CD4-positive, alpha-beta T cell treated with Interferon gamma for 1 hour (primary cell): Measurements from ENCODE around the gene PHYKPL.

Experiments
- DNase-seq: peaks from one replicate; pipeline ENCODE4 v3.0.0-alpha.2; 2020

Gene PHYKPL

DNA sequence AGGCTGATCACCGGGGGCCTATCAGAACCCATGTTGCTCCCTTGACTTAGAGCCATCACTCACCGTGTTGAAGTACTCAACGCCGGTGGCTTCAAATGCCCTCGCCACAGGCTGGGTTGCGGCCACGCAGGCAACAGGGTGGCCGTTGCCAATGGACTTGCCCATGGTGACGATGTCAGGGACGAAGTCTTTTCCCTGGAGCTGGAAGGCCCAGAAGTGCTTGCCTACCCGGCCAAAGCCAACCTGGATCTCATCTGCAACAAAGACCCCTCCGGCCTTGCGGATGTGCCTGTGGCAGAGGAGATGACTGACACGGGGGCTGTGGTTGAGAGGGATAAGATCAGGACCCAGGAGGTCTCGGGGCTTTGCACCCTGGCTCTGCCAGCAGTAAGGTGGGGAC is 10.3 kb downstream of the PHYKPL start:
- no peak for DNase-seq

DNA sequence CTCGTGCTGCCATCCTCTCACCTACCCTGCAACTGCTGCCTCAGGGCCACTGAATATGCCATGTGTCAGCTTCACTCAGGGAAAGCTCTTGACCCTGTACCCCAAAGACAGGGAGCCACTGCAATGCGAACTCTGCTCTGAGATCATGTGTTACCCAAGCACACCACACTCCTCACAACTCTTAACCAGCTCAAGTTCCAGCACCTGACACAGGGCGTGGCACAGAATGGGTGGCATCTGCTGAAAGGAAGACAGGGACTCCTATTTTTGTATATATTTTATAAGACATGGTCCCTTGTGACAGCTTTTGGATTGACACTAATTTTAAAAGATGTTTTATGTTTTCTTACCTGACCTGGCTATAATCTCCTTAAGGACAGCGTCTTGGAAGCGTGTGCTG is 10.7 kb downstream of the PHYKPL start:
- no peak for DNase-seq

DNA sequence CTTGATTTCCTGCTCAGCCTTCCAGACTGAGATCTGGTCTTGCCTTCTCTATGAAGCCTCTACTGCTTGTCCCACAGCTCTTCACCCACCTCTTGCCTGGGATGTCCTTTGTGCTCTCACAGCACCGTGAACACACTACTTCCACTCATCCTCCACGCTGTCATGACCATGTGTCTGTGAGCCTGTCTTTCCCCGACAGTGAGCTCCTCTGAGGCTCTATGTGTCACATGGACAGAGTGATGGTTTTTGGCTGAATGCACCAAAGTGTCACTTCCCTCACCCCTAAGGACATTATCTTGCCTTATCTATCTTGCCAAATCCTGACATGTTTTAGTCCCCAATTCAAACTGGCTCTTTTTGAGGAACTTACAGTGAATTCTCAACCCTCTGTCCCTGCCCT is 11.3 kb downstream of the PHYKPL start:
- DNase-seq = no peak

DNA sequence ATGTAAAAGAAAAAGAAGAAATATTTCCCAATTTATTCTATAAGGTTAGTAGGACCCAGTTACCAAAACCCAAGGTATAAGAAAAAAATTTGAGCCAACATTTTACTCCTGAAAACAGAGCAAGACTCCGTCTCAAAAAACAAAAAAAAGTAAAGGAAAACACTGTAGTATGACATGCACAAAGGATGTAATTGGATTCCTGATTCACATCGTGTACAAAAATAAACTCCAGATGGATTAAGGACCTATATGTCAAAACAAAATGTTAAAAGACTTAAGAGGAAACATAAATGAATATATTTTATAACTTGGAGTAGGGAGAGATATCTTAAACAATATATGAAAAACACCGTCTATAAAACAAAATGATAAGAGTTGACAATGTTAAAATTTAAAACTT is 13.8 kb downstream of the PHYKPL start:
- no peak for DNase-seq

DNA sequence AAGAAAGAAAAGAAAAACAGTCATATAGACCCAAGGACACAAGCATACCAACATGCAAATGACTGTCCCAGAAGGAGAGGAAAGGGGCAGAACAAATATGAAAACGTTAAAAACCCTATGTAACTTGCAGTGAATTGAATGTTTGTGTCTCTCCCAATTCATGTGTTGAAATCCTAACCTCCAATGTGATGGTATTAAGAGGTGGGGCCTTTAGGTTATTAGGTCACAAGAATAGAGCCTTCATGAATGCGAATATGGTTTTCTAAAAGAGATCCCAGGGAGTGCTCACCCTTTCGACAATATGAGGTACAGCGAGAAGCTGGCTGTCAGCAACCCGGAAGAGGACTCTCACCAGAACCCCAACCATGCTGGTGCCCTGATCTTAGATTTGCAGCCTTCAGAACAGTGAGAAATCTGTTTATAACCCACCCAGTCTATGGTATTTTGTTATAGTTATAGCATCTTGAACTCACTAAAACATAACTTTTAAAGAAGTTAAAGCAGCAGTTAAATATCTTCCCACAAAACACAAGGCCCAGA is 14.3 kb downstream of the PHYKPL start:
- DNase-seq = no peak

DNA sequence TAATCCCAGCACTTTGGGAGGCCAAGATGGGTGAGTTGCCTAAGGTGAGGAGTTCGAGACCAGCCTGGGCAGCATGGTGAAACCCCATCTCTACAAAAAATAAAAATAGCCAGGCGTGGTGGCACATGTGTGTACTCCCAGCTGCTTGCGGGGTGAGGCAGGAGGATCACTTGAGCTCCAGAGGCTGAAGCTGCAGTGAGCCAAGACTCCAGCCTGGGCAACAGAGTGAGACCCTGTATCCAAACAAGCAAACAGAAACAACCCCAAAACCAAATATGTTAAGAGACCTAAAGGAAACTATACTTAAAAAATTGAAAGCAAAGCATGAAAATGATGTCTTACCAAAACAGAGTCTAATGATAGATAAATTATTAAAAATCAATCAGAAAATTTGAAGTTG is 15.8 kb downstream of the PHYKPL start:
- no peak for DNase-seq

DNA sequence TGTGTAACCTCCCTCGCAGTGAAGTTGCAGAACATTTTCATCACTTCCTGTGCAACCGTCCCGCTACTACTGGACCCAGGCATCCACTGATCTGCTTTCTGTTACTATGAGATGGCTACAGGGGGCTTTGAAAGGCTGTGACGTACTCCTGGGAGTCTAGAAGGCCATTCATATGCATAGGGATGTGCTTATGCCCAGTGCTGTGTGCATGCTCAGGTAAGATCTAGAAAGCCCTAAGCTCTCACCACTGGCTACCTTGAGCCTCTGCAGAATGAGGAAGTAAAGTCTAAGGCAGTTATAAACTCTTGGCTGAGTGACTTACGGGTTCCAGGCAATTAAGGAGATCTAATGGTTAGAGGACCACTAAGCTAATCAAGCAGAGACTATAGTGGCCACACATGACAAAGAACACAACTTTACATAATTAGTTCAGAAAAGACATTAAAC is 16.5 kb downstream of the PHYKPL start:
- no peak for DNase-seq

DNA sequence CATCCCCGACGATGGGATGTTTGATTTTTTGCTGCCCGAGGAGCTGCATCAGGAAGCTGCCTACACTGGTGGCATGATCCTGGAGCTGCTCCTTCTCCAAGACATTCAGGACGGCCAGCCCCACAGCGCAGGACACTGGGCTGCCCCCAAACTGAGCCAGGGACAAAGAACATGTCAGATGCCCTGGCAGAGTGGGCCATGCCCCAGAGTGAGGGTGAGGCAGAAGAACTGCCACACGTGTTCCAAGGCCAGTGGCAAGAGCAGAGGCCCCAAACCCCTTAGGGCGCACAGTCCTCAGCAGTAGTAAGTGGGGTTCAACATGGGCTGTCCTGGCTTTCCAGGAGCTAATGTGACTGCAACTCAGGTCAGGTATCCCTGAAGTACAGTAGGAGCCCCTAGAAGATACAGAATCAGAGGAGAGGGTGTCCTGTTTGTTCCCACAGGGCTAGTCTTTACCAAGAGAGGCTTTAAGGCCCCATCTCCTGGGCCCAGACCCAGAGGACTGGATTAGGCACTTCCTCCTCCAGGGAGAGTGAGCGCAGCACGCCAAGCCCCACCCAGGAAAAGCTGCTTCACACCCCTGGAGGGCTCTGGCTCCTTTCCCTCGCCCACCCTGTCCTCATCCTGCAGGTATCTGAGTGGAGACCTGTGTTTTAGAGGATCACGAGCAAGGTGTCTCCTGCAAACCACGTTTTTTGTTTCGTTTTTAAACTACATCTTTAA is 17.2 kb downstream of the PHYKPL start:
- no peak for DNase-seq

DNA sequence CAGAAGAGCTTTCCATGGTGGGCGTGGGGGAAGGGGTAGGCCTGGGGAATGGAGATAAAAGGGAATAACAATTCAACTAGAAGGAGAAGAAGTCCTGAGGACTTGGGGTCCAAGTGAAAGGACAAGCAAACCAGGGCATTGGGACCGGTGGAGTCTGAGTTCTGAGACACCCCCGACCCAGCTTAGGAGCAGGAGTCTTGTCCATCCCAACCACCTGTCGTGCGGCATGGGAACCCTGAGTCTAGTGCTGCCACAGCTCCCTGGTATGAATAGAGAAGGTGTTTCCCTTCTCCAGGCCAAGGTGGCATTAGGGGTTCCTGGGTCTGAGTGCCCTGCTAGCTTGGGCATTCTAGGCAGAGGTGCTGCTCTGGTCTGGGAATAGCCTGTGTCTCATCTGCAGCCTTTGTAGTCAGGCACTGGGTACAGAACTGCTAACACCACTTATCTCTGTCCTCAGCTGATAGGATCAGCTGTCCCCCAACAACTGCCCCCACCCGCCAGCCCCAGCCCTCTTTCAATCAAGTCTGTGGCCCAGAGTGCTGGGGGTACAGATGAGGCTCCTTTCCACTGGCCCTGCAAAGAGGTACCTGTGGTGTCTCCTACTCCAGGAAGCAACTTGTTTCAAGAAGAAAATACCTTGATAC is 18.3 kb downstream of the PHYKPL start:
- no peak for DNase-seq

DNA sequence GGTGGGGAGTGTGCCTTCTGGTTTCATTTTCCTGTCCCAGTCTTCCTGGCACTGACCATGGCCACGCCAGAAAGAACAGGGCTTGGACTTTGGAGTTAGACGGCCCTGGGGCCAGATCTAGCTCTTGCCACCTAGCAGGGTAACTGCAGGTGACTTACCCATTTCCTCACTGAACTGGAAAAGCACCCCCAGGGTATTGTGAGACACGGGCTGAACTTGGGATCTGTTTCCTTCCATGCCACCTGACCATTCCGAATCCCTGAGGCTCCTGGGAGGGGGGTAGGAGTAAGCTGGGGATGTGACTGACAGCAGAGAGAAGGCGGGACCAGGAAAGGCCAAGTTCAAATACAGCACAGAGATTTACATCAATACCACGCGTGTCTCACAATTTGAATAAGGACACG is 18.9 kb downstream of the PHYKPL start:
- DNase-seq = no peak

DNA sequence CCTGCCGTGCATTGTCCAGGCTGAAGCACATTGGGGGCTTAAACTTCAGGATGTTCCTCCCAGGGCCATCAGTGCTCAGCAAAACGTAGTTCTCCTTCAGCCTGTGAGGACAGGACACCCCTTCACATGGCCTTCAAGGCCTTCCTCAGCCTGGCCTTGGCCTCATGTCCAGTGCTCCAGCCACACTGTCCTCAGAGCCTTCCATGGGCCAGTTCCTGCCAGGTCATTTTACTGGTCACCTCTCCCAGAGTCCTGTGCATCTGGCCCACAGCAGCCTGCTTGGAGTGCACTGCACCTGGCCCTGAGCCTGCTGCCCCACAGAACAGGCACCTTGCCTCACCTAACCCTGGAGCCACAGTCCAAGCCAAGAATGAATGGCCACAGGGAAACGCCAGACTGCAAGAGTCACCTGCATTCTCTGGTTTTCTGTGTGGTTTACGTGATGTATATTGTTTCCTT is 19.6 kb downstream of the PHYKPL start:
- no peak for DNase-seq

DNA sequence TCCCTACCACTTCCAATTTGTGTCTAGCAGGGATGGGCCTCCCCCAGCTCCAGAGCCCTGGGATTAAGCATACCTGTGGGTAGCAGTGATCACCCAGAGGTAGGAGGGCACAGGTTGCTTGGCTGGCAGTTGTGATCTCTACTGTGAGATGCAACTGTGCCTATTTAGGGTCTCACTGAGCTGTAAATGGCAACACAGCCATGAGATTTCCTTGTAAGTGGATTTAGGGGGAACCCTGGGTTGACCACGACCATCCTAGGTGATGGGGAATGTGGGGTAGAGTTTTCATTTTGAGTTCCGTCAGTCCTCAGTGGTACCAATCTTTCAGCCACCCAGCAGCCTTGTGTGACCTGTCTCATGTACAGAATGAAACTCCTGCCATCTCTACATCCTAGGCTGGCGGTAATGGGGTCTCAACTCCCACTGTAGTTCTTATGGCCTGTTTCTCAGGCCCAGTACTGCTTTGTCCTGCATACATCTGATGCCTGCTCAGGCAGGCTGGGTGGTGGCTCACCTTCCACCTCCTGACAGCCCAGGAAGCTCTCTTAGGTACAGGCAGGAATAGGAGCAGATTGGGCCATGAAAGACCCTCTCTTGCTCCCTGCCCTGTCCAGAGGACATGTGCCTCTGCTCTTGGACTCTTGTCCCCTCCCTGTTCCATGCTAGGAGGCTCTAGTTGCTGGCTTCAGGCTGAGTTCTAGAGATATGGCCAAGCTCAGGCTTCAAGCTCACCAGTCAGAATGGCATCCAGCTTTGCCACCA is 20.2 kb downstream of the PHYKPL start:
- no peak for DNase-seq

DNA sequence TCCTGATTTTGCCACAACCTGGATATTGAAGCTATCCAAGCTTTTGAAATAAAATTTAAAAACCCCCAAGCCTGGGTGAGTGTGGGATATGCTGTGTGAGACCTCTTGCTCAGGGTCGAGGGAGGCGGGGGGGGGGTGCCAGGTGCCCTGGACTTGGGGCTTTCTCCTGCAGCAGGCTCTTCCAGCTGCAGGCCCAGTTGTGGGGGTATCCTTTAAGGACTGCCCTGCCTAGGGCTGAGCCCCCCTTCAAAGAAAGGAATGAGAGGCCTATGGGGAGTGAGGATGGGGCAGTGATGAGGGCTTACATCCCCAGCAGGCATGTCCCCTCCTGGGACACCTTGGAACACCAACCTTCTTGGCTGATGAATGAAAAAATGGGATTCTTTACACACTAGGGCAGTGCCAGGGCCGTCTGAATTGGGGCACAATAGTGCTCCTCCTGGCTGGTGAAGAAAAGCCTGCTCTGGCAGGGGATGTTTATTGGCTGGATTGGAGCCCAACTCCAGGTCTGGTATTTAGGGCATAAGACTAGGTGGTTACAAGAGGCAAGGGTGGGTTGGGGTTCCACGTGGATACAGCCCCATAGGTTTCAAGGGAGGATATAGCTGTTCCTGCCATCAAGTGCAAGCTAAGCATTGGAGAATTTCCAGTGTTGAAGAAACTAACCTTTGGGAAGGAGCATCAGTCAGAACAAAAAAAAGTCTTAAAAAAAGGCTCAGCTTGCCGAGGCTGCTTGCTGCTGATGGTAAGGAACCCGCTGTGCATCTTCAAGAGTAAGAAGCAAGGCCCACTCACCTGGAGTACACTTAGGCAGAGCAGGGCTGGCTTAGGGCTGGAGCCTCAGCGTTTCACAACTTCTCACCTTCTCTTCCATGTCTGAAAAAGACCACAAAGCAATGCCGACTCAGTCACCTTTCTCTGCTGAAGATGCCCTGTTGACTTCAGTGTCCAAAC is 21.2 kb downstream of the PHYKPL start:
- no peak for DNase-seq

DNA sequence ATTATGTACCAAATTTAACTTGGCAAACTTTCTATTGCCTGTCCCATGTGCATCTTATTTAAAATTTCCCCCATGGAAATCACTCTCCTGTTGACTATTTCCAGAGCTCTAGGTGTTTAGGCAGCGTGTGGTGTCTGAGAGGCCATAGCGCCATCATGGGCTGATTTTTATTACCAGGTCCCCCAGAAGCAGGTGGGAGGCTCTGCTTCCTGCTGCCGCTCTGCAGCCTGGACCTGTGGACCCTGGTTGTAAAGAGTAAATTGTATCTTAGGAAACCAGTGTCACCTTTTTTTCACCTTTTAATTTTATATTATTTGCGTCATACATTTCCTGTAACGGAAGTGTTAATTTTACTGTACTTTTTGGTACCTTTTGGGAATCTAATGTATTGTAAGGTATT is 21.9 kb downstream of the PHYKPL start:
- DNase-seq = no peak

DNA sequence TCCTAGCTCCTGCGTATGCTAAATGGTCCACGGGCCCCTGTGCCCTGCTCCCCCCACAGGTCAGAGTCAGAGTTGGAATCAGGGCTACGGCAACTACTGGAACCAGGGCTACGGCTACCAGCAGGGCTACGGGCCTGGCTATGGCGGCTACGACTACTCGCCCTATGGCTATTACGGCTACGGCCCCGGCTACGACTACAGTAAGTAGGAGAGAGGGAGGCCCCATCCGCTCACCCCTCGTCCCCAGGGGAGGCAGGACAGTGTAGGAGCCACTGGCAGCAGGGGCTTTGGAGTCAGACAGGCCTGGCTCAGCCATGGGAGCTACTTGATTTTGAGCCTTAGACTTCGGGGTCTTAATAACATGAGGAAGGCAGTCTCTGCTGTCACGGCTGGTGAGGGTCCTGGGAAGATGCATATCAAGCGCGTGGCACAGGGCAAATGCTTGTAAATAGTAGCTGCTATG is 22.5 kb downstream of the PHYKPL start:
- no peak for DNase-seq

DNA sequence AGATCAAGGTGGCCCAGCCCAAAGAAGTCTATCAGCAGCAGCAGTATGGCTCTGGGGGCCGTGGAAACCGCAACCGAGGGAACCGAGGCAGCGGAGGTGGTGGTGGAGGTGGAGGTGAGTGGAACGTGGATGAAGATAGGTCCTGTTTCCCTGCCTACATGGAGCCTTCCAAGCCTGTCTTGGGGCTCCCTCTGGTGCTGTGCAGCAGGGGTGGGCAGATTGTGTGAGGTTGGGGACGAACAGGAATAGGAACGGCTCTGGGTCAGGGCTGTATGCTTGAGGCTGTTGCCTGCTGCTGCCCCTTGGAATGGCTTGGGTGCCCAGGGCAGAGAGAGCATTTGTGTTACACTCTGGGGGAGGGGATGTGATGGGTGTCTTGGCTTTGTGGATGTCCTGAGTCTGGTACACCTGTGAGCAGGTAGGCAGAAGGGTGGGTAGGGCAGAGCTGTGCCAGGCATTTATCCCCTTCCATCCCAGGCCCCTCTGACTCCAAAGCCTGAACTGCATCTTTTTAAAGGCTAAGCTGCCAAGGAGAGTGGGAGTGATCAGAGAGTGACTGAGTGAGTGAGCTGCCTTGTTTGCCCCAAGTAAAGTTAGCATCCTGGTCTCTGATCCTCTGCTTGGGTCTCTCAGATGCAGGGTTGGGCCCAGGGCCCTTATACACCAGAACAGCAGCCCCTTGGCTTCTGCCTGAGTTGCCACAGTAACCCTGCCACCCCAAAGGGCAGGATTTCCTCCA is 23.1 kb downstream of the PHYKPL start:
- DNase-seq = no peak

DNA sequence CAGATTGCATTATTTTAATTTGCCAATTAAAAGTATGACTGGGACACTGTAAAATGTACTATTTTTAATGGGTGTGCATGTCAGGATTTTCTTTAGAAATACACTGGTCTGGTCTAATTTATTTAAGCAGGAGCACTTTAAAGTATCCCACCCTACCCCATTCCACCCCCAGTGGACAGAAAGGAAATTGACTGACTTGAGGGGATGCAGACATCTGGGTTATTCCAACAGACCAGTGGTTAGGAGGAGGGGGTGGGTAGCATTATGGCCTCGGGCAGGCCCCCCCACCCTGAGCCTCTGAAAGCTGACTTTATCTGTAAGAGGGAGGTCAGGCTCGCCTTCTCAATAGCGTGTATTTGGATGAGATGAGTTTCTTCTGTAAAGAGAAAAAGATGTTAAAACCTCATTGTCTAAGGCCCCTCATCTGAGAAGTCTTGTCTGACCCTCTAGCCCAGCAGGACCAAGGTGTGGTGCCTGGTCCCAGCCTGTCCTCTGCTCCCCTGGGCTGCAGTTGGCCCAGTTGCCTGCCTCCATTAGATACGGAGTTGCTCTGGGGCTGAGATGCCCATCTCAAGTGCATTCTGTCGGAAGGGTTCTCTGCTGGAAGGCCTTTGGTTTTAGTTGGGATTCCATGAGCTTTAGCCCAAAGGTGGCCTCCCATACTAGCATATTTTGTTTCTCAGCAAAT is 23.9 kb downstream of the PHYKPL start:
- no peak for DNase-seq

DNA sequence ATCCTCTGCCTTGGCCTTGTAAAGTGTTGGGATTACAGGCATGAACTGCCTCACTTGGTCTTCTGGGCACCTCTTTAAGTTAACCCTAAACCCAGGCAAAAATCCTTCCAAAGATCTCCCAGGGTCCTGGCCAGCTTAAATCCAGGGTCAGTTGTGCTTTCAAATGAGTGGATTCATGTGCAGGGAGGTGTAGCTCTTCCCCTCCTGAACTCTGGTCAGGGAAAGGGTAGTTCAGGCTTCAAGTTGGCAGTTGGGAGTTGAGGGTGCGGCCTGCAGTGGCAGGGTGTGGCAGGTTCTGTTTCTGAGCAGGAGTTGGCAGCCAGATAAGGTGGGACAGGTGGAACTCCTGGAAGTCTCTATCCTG is 24.7 kb downstream of the PHYKPL start:
- DNase-seq = no peak

DNA sequence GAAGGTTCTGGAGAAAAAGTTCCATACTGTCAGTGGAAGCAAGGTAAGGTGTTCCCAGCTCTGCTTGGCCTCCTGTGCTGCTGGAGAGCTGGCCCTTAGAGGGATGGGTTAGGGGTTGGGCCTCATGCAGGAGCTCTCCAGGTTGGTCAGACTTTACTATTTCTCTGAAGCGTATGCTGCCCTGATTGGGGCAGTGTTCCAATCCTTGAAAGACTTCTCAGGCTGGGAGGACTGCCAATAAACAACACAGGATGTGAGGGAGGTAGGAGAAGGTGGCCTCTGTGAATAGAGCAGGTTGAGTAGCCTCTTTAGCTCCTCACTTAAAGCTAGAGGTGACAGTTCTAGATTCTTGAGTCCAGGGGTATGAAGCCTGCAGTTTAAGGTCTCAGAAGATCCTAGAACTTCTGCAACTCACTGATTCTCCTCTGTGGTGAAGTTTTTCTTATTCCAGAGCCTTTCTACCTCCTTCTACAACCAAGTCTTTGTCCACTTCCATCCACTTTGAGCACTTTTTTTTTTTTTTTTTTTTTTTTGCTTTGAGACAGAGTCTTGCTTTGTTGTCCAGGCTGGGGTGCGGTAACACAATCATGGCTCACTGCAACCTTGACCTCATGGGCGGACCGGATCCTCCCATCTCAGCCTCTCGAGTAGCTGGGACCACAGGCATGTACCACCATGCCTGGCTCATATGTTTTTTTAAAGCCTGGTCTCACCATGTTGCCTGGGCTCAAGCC is 25.3 kb downstream of the PHYKPL start:
- DNase-seq = no peak
